GM12878 (cell line): ENCODE results near the gene NKD1. TPM values are rescaled to one million over a fixed set of nuclear protein-coding genes. Genes with fewer than 3 reads are reported as not detected.
A peak's percentile ranks its signal among the peaks of the same experiment; 100 is the strongest.

ENCODE experiments used
- ATAC-seq: fragments of 200-7000 bp; cut with Tn5 transposase; 3 replicates; pipeline ENCODE4 v1.9.1; 2020; ENCODE audit warnings: mild to moderate bottlenecking, moderate library complexity
- BruUV-seq: library from RNA; stranded (reverse); fragments of 400-500 nt; replicated peaks from 2 replicates; lab custom pipeline; 2021; lab: Mats Ljungman, UMichigan
- CTCF ChIA-PET: fragments of 300-600 bp; sonication (Branson Sonifier 250); formaldehyde crosslinking; extraction: SDS; loops from one replicate; lab custom pipeline; 2021; ENCODE audit warnings: inconsistent platforms; lab: Yijun Ruan, JAX
- POLR2A ChIA-PET: fragments of 350-600 bp; formaldehyde crosslinking; extraction: SDS; loops from one replicate; lab custom pipeline; 2021; ENCODE audit warnings: inconsistent platforms; lab: Charles Lee
- RAD21 ChIA-PET: fragments of 300-600 bp; sonication (Branson Sonifier 250); formaldehyde crosslinking; loops from one replicate; lab custom pipeline; 2023; ENCODE audit warnings: antibody characterized with exemption; ENCODE audit not compliant: unreplicated experiment; lab: Charles Lee
- SMC1A ChIA-PET: fragments of 300-600 bp; sonication (Branson Sonifier 250); formaldehyde crosslinking; loops from one replicate; lab custom pipeline; 2023; ENCODE audit not compliant: unreplicated experiment, uncharacterized antibody; lab: Charles Lee
- DNase-seq: peaks from one replicate; pipeline ENCODE4 v3.0.0-alpha.2; 2011; ENCODE audit warnings: low read depth, low spot score
- FAIRE-seq: peaks from 3 replicates; lab custom pipeline; 2011; peaks lifted over from hg19 to GRCh38; lab: Jason Lieb, UNC
- H2AFZ ChIP-seq: 2 replicates; pipeline ENCODE4 v1.6.0; 2011; ENCODE audit warnings: low read depth, low read length, control low read depth; ENCODE audit not compliant: control insufficient read depth
- H3K27ac ChIP-seq: 2 replicates; pipeline ENCODE4 v1.5.1; 2011; ENCODE audit warnings: control low read depth; ENCODE audit not compliant: control insufficient read depth, insufficient read depth
- H3K27me3 ChIP-seq, 2 experiments: replicated peaks in 1 of 2; 2 replicates each; pipeline versions ENCODE4 v1.6.0 to v1.6.1; 2011; ENCODE audit warnings: low read length in 1 of 2; ENCODE audit not compliant: control insufficient read depth in 2 of 2, insufficient read depth in 2 of 2
- H3K36me3 ChIP-seq, 2 experiments: 2 replicates each; pipeline ENCODE4 v1.5.1; 2011; ENCODE audit warnings: low read length in 1 of 2; ENCODE audit not compliant: control insufficient read depth in 2 of 2, insufficient read depth in 2 of 2
- H3K4me1 ChIP-seq: 2 replicates; pipeline ENCODE4 v1.6.1; 2011; ENCODE audit warnings: mild to moderate bottlenecking, low read length, moderate library complexity, mixed read lengths; ENCODE audit not compliant: control insufficient read depth, insufficient read depth
- H3K4me2 ChIP-seq: 2 replicates; pipeline ENCODE4 v1.6.0; 2011; ENCODE audit warnings: control low read depth; ENCODE audit not compliant: control insufficient read depth, insufficient read depth
- H3K4me3 ChIP-seq: fragments of 200-600 bp; sonication (generic); 2 replicates; pipeline ENCODE4 v1.5.1; 2016
- H3K79me2 ChIP-seq: 2 replicates; pipeline ENCODE4 v1.6.0; 2011; ENCODE audit warnings: low read length; ENCODE audit not compliant: control insufficient read depth, insufficient read depth
- H3K9ac ChIP-seq: 2 replicates; pipeline ENCODE4 v1.8.0; 2011; ENCODE audit warnings: low read length, control low read depth, mixed read lengths; ENCODE audit not compliant: control insufficient read depth, insufficient read depth
- H3K9me3 ChIP-seq: replicated peaks from 3 replicates; pipeline ENCODE4 v1.5.1; 2011; ENCODE audit warnings: mild to moderate bottlenecking, low read length; ENCODE audit not compliant: control insufficient read depth, insufficient read depth
- H4K20me1 ChIP-seq: 2 replicates; pipeline ENCODE4 v1.6.0; 2011; ENCODE audit not compliant: control insufficient read depth, insufficient read depth
- ASH2L ChIP-seq: fragments of 300-600, 200-600 bp; sonication (generic); IDR thresholded peaks from 2 replicates; pipeline ENCODE4 v1.6.1; 2017; ENCODE audit warnings: low read depth, mild to moderate bottlenecking, borderline replicate concordance
- BMI1 ChIP-seq: fragments of 450-650 bp; IDR thresholded peaks from 2 replicates; pipeline ENCODE4 v1.6.1; 2016; ENCODE audit warnings: mild to moderate bottlenecking, moderate library complexity, borderline replicate concordance
- CHD1 ChIP-seq: IDR thresholded peaks from 2 replicates; pipeline ENCODE4 v1.6.1; 2012; ENCODE audit warnings: low read depth, low read length, improper control_type of control experiment
- CHD4 ChIP-seq: fragments of 200-600 bp; sonication (generic); IDR thresholded peaks from 2 replicates; pipeline ENCODE4 v1.6.1; 2016; ENCODE audit warnings: mild to moderate bottlenecking
- ESRRA ChIP-seq: IDR thresholded peaks from 2 replicates; pipeline ENCODE4 v1.6.1; 2012; ENCODE audit warnings: mild to moderate bottlenecking, low read length, improper control_type of control experiment
- EZH2 ChIP-seq: IDR thresholded peaks from 2 replicates; pipeline ENCODE4 v1.6.1; 2012; ENCODE audit warnings: low read depth, mild to moderate bottlenecking, control low read depth, inconsistent platforms, low read length, borderline replicate concordance; ENCODE audit not compliant: control insufficient read depth
- HCFC1 ChIP-seq: fragments of 150-350 bp; IDR thresholded peaks from 2 replicates; pipeline ENCODE4 v1.6.1; 2014; ENCODE audit warnings: low read length
- MAX ChIP-seq: IDR thresholded peaks from 2 replicates; pipeline ENCODE4 v1.6.1; 2012; ENCODE audit warnings: low read depth, low read length, improper control_type of control experiment
- NFIC ChIP-seq: IDR thresholded peaks from 2 replicates; pipeline ENCODE4 v1.6.1; 2012; ENCODE audit warnings: low read depth, mild to moderate bottlenecking, inconsistent platforms, low read length, moderate library complexity
- NFXL1 ChIP-seq: fragments of 450-650 bp; IDR thresholded peaks from 2 replicates; pipeline ENCODE4 v1.6.1; 2017; ENCODE audit warnings: antibody characterized with exemption, mild to moderate bottlenecking, borderline replicate concordance
- RB1 ChIP-seq: fragments of 450-650 bp; formaldehyde crosslinking; IDR thresholded peaks from 2 replicates; pipeline ENCODE4 v1.6.1; 2017; ENCODE audit warnings: mild to moderate bottlenecking, borderline replicate concordance
- SUZ12 ChIP-seq: fragments of 200-600 bp; sonication (generic); IDR thresholded peaks from one replicate; pipeline ENCODE4 v1.6.1; 2018; ENCODE audit warnings: antibody characterized with exemption, mild to moderate bottlenecking; ENCODE audit not compliant: unreplicated experiment
- ZNF384 ChIP-seq: IDR thresholded peaks from 2 replicates; pipeline ENCODE4 v1.6.1; 2012; ENCODE audit warnings: low read depth, mild to moderate bottlenecking, low read length, improper control_type of control experiment, borderline replicate concordance
- WGBS: methylation state at CpG from one replicate; pipeline ENCODE4 v1.1.6; 2016; ENCODE audit warnings: low lambda C conversion rate; ENCODE audit not compliant: insufficient replicate concordance, insufficient coverage; ENCODE audit errors: missing lambda C conversion rate; 5-methylcytosine and 5-hydroxymethylcytosine counted together
- in situ Hi-C: fragments of 300-500 bp; cut with MboI; formaldehyde crosslinking; loops from 9 replicates; pipeline ENCODE4 v1.14.3; 2018; ENCODE audit warnings: mixed read lengths
- intact Hi-C: fragments of 100-400 bp; cut with micrococcal nuclease; formaldehyde crosslinking; loops from one replicate; pipeline ENCODE4 v1.14.2; 2022; ENCODE audit not compliant: unreplicated experiment
- polyA plus RNA-seq, 11 experiments: library from polyadenylated mRNA; depleted of rRNA in 4 of 11; unstranded in 6 of 11; stranded (reverse) in 5 of 11; fragments of >200 nt; fragmentation: Nextera tagmentation in 4 of 11; fragmentation: Illumina TruSeq in 1 of 11; extraction: Ambion mirVana in 4 of 11; extraction: Trizol in 1 of 11; gene quantifications; 1 replicate in 1 of 11; 2 replicates in 10 of 11; pipeline versions ENCODE4 v1.2.1 to v1.2.3, GENCODE V29; 2011 to 2016; ENCODE audit warnings: inconsistent platforms in 2 of 11, missing spikeins in 2 of 11, low read depth in 1 of 11
- total RNA-seq, 4 experiments: library from RNA; depleted of rRNA in 3 of 4; stranded (reverse); fragments of >200 nt in 3 of 4; fragmentation: Illumina TruSeq in 1 of 4; extraction: Trizol in 1 of 4; gene quantifications; 2 replicates each; pipeline versions ENCODE4 v1.2.1 to v1.2.3, GENCODE V29; 2013 to 2021
- TF ChIP-seq, protein P1 (sequence below): fragments of 450-650 bp; IDR thresholded peaks from 2 replicates; pipeline ENCODE4 v1.6.1; 2017; ENCODE audit warnings: borderline replicate concordance

The NKD1 gene
- total and polyA plus RNA-seq, 10 of the 15 experiments (the other 5 are each of a cell fraction or from before 2014, with no cell fraction given), result under 0.01 to 0.49 (median 0.04) TPM; not detected in 2

- RAD21 ChIA-PET, result interaction anchor here (0.6 to 1.4 kb wide), 3 partner anchors 24 to 614 kb away, joined by 3 to 4 read pairs (median 3); no protein-coding TSS in a partner anchor
- Histone ChIP-seq H3K4me1 (no peaks in the 10 kb centered on the region), H3K4me2 (no peak overlapping the region), H3K27ac (no peak overlapping the region), H3K36me3 (no peaks in the 10 kb centered on the region), H2AFZ (no peak overlapping the region), H3K9me3 (no peaks in the 10 kb centered on the region), H3K9ac (no peak overlapping the region), H3K27me3 (no peaks in the 10 kb centered on the region; a peak in 3 of 4 replicates), H3K4me3 (no peak overlapping the region), H4K20me1 (no peaks in the 10 kb centered on the region), H3K79me2 (no peaks in the 10 kb centered on the region)
- in situ Hi-C loops, result no loop called here
- intact Hi-C loops, result no loop called here
- FAIRE-seq (no peak), DNase-seq (no peak), ATAC-seq (no peak)
- SMC1A ChIA-PET, result interaction anchor here (1.6 kb wide), 1 partner anchor 25 kb away, joined by 3 read pairs; no protein-coding TSS in a partner anchor
- CTCF ChIA-PET, result interaction anchor here (1.1 to 2.3 kb wide), 3 partner anchors 164 to 272 kb away, joined by 3 to 8 read pairs (median 3); no protein-coding TSS in a partner anchor
- BruUV-seq, result no TSS peak
- POLR2A ChIA-PET, result no interaction called here
- 28% methylated on average over 4 of the region's 4 CpGs for WGBS
- TF ChIP-seq NFXL1 (no peak), NFIC (no peak), SUZ12 (no peak), HCFC1 (no peak), ASH2L (no peak), MAX (no peak), CHD1 (no peak)
Observed at GRCh38 chr16:50641818-50642187, 93.6 kb downstream of the NKD1 start.

DNA sequence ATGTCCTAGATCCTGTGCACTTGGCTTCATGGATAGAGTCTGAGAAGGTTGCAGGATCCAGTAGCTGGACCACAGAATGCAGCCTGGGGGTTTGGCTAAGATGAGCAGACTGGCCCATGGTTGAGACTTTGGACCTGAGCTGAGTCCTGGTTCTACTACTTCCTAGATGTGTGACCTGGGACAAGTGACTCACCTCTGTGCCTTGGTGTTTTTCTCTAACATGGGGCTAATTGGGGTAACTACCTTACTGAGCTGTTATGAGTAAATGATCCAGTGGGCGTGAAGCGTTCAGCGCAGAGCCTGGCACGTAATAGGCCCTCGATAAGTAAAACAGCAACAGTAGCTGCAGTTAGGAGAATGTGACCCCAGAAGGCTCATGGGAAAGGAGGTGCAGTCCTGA, 94.2 kb downstream of the NKD1 start:
- Histone ChIP-seq H2AFZ (no peak overlapping the region), H3K4me3 (no peak overlapping the region)
- TF ChIP-seq ZNF384 (no peak), EZH2 (no peak), CHD4 (no peak), BMI1 (no peak), RB1 (no peak), ESRRA (no peak)
- TF ChIP-seq, protein P1, sequence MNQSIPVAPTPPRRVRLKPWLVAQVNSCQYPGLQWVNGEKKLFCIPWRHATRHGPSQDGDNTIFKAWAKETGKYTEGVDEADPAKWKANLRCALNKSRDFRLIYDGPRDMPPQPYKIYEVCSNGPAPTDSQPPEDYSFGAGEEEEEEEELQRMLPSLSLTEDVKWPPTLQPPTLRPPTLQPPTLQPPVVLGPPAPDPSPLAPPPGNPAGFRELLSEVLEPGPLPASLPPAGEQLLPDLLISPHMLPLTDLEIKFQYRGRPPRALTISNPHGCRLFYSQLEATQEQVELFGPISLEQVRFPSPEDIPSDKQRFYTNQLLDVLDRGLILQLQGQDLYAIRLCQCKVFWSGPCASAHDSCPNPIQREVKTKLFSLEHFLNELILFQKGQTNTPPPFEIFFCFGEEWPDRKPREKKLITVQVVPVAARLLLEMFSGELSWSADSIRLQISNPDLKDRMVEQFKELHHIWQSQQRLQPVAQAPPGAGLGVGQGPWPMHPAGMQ, result no peak
- TF ChIP-seq, all 136 proteins: peak for 0
- POLR2A ChIA-PET, result no interaction called here
- 65% methylated on average over 5 of the region's 5 CpGs for WGBS
- SMC1A ChIA-PET, result interaction anchor here (1.6 kb wide), 1 partner anchor 25 kb away, joined by 3 read pairs; no protein-coding TSS in a partner anchor
- H3K36me3 ChIP-seq, result no peaks in the 10 kb centered on the region
- H3K4me1 ChIP-seq, result no peaks in the 10 kb centered on the region
- BruUV-seq, result no TSS peak
- in situ Hi-C loops (no loop called here), intact Hi-C loops (no loop called here)
- H3K27me3 ChIP-seq, result no peaks in the 10 kb centered on the region; a peak in 3 of 4 replicates
- H3K9ac ChIP-seq, result no peak overlapping the region
- no peak for FAIRE-seq
- no peaks in the 10 kb centered on the region for H3K9me3 ChIP-seq
- H3K4me2 ChIP-seq, result no peak overlapping the region
- RAD21 ChIA-PET, result interaction anchor here (0.6 to 1.4 kb wide), 3 partner anchors 23 to 615 kb away, joined by 3 to 4 read pairs (median 3); no protein-coding TSS in a partner anchor
- H3K27ac ChIP-seq, result no peak overlapping the region
- H3K79me2 ChIP-seq, result no peaks in the 10 kb centered on the region
- peak; percentile 31 for ATAC-seq
- CTCF ChIA-PET, result interaction anchor here (1.1 to 2.3 kb wide), 4 partner anchors 164 to 286 kb away, joined by 3 to 8 read pairs (median 4); no protein-coding TSS in a partner anchor
- DNase-seq, result no peak
- H4K20me1 ChIP-seq, result no peaks in the 10 kb centered on the region
